HepG2 (cell line): ENCODE results near the gene NFS1. TPM values are rescaled to one million over a fixed set of nuclear protein-coding genes. Genes with fewer than 3 reads are reported as not detected.

Experiments
- CBFB ChIP-seq: sonication (generic); formaldehyde crosslinking; IDR thresholded peaks from 2 replicates; pipeline ENCODE4 v1.4.0; 2020; ENCODE audit warnings: missing genetic modification reagents
- DBP ChIP-seq: sonication (generic); formaldehyde crosslinking; IDR thresholded peaks from 2 replicates; pipeline ENCODE4 v1.4.0; 2020; ENCODE audit warnings: missing genetic modification reagents; ENCODE audit errors: not compliant biosample characterization
- FOXJ3 ChIP-seq: sonication (generic); formaldehyde crosslinking; IDR thresholded peaks from 2 replicates; pipeline ENCODE4 v1.4.0; 2020; ENCODE audit warnings: missing genetic modification reagents, mild to moderate bottlenecking, borderline replicate concordance
- NR0B2 ChIP-seq: sonication (generic); formaldehyde crosslinking; IDR thresholded peaks from 2 replicates; pipeline ENCODE4 v1.4.0; 2020; ENCODE audit warnings: mild to moderate bottlenecking, missing genetic modification reagents
- NR2F1 ChIP-seq, 2 experiments: fragments of 450-650 bp in 1 of 2; formaldehyde crosslinking in 1 of 2; IDR thresholded peaks; 2 replicates each; pipeline versions ENCODE4 v1.5.0 to v1.6.1; 2016 to 2020; ENCODE audit warnings: mild to moderate bottlenecking in 1 of 2, missing compliant biosample characterization in 1 of 2, missing genetic modification reagents in 1 of 2, moderate library complexity in 1 of 2
- SETDB1 ChIP-seq: sonication (generic); formaldehyde crosslinking; IDR thresholded peaks from 2 replicates; pipeline ENCODE4 v1.5.1; 2020; ENCODE audit warnings: missing genetic modification reagents, mild to moderate bottlenecking, borderline replicate concordance
- SOX5 ChIP-seq: IDR thresholded peaks from 2 replicates; pipeline ENCODE4 v1.6.1; 2016; ENCODE audit warnings: borderline replicate concordance
- SRF ChIP-seq: IDR thresholded peaks from 2 replicates; pipeline ENCODE4 v1.6.1; 2011; ENCODE audit warnings: mild to moderate bottlenecking, low read depth, low read length, moderate library complexity
- WIZ ChIP-seq: sonication (generic); formaldehyde crosslinking; IDR thresholded peaks from 2 replicates; pipeline ENCODE4 v1.5.1; 2020; ENCODE audit warnings: mild to moderate bottlenecking, missing genetic modification reagents
- ZBED4 ChIP-seq: sonication (generic); formaldehyde crosslinking; IDR thresholded peaks from 2 replicates; pipeline ENCODE4 v1.4.0; 2020; ENCODE audit warnings: missing genetic modification reagents, borderline replicate concordance
- ZBTB2 ChIP-seq: sonication (generic); formaldehyde crosslinking; IDR thresholded peaks from 2 replicates; pipeline ENCODE4 v1.8.0; 2022; ENCODE audit warnings: low read depth, missing genetic modification reagents
- ZNF280B ChIP-seq: sonication (generic); formaldehyde crosslinking; IDR thresholded peaks from 2 replicates; pipeline ENCODE4 v1.5.0; 2020; ENCODE audit warnings: missing genetic modification reagents, mild to moderate bottlenecking, borderline replicate concordance
- ZNF431 ChIP-seq: sonication (generic); formaldehyde crosslinking; IDR thresholded peaks from 2 replicates; pipeline ENCODE4 v1.9.0; 2022; ENCODE audit warnings: missing genetic modification reagents, low read depth, mild to moderate bottlenecking, borderline replicate concordance
- ZNF788 ChIP-seq: sonication (generic); formaldehyde crosslinking; IDR thresholded peaks from 2 replicates; pipeline ENCODE4 v1.5.0; 2020; ENCODE audit warnings: mild to moderate bottlenecking, missing genetic modification reagents, borderline replicate concordance
- ZNF800 ChIP-seq: sonication (generic); formaldehyde crosslinking; IDR thresholded peaks from 2 replicates; pipeline ENCODE4 v1.4.0; 2020; ENCODE audit warnings: missing genetic modification reagents
- ZSCAN20 ChIP-seq: sonication (generic); formaldehyde crosslinking; IDR thresholded peaks from 2 replicates; pipeline ENCODE4 v1.4.0; 2020; ENCODE audit warnings: missing genetic modification reagents, mild to moderate bottlenecking, borderline replicate concordance
- polyA plus RNA-seq, 8 experiments: library from polyadenylated mRNA; depleted of rRNA in 3 of 8; stranded (reverse) in 7 of 8; unstranded in 1 of 8; fragments of >200 nt; fragmentation: Illumina TruSeq in 4 of 8; extraction: Trizol in 4 of 8; gene quantifications; 2 replicates each; pipeline versions ENCODE4 v1.2.1 to v1.2.3, GENCODE V29; 2011 to 2016; ENCODE audit warnings: low read depth in 4 of 8, missing spikeins in 1 of 8, mixed read lengths in 1 of 8; ENCODE audit not compliant: insufficient read depth in 1 of 8
- total RNA-seq, 5 experiments: library from RNA; depleted of rRNA; stranded (reverse); fragments of >200 nt; fragmentation: Illumina TruSeq; extraction: Trizol; gene quantifications; 2 replicates each; pipeline ENCODE4 v1.2.3, GENCODE V29; 2016; ENCODE audit warnings: low read depth in 1 of 5

The NFS1 gene
- total and polyA plus RNA-seq, 2 of the 13 experiments (the other 11 are each of a cell fraction or from before 2014, with no cell fraction given) = 65.9 to 88.1 TPM

GRCh38 chr20:35664466-35665206 lies 34.5 kb downstream of the NFS1 start, which contains the start of the genes CPNE1 and RBM12 (continued):
- TF ChIP-seq ZNF280B (peak; percentile 65; the same call in 1 of the 2 replicates), ZBED4 (CRISPR knock-in tag) (peak; percentile 91; the same call in 1 of the 2 replicates), SETDB1 (CRISPR knock-in tag) (no peak), CBFB (CRISPR knock-in tag) (peak; percentile 90), ZNF431 (peak; percentile 94), ZSCAN20 (peak; percentile 83; the same call in 1 of the 2 replicates), WIZ (CRISPR knock-in tag) (peak; percentile 95), SOX5 (peak; percentile 37; the same call in 1 of the 2 replicates), DBP (CRISPR knock-in tag) (peak; percentile 60), ZBTB2 (CRISPR knock-in tag) (no peak; the same call in 1 of the 2 replicates), ZNF800 (CRISPR knock-in tag) (peak; percentile 83; the same call in 1 of the 2 replicates), SRF (peak; percentile 52; the same call in 1 of the 2 replicates), NR0B2 (CRISPR knock-in tag) (peak; percentile 92), FOXJ3 (peak; percentile 49; the same call in 1 of the 2 replicates), ZNF788 (CRISPR knock-in tag) (peak; percentile 95; the same call in 1 of the 2 replicates), NR2F1 (CRISPR knock-in tag; IDR thresholded peaks at IDR 0.05) (peak in 1 of 2 experiments; percentile 54; a peak in 2 of 4 replicates)
